ENCODE data around the gene NRARP.

GRCh38 chr9:137309368-137310188 is 7.5 kb upstream of the NRARP start:
- no peak for TF ChIP-seq CTCF (conservative IDR thresholded peaks at IDR 0.05; ENCODE audit: low read length)
- no peak for TF ChIP-seq EZH2phosphoT487 (IDR thresholded peaks at IDR 0.05; ENCODE audit: borderline replicate concordance, low read depth, low read length)
